ENCODE data around the gene ATP11C.

The ATP11C gene

DNA sequence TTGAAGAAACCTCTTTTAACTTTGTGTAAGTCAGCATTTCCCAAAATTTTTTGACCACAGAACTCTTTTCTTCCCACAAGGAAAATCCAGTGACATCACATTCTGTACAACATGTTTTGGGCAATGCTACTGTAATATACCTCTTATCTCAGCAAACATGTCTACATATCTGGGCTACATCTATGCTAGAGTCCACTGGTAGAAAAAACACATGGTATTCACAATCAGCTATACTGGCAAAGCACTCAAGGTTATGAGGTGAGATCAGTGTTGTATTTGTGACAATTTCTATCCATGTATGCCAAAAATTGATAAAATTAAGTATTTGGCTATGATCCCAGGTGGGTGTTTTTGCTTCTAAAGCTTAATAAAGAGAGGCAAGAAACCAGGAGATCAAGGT is 98.0 kb downstream of the ATP11C start:
- TF ChIP-seq, protein P1, sequence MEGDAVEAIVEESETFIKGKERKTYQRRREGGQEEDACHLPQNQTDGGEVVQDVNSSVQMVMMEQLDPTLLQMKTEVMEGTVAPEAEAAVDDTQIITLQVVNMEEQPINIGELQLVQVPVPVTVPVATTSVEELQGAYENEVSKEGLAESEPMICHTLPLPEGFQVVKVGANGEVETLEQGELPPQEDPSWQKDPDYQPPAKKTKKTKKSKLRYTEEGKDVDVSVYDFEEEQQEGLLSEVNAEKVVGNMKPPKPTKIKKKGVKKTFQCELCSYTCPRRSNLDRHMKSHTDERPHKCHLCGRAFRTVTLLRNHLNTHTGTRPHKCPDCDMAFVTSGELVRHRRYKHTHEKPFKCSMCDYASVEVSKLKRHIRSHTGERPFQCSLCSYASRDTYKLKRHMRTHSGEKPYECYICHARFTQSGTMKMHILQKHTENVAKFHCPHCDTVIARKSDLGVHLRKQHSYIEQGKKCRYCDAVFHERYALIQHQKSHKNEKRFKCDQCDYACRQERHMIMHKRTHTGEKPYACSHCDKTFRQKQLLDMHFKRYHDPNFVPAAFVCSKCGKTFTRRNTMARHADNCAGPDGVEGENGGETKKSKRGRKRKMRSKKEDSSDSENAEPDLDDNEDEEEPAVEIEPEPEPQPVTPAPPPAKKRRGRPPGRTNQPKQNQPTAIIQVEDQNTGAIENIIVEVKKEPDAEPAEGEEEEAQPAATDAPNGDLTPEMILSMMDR (IDR thresholded peaks at IDR 0.05; ENCODE audit: insufficient read depth, missing control alignments), result no peak
- FAIRE-seq (no peak), DNase-seq (ENCODE audit: insufficient read length, low spot score) (no peak)

DNA sequence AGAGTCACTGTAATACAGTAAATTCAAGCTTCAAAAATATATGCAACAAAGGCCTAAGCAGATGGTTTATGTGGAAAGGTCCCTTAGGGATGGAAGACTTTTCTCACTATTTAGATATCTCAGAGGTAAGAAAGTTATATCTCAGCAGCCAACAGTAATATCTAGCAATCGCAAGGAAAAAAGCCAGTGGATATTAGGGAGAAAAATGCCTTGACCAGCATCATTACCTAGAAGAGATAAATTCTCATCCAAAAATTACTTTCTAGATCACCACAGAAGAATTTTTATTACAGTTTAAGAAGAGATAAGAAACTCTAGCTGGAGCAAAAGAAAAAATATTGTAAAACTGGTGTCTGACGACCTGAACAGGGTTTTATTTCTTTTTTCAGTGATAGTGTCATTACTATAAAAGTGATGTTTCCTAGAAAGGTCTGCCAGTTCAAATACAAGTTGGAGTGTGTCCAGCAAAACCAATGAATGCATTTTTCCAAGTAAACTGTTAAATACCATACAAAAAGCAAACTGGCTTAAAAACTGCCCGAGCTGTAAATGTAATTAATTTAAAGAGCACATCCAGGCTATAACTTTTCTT is 100.0 kb downstream of the ATP11C start:
- DNase-seq (ENCODE audit: insufficient read length, low spot score) (no peak), FAIRE-seq (no peak)
- TF ChIP-seq, protein P1 (IDR thresholded peaks at IDR 0.05; ENCODE audit: insufficient read depth, missing control alignments), result no peak

DNA sequence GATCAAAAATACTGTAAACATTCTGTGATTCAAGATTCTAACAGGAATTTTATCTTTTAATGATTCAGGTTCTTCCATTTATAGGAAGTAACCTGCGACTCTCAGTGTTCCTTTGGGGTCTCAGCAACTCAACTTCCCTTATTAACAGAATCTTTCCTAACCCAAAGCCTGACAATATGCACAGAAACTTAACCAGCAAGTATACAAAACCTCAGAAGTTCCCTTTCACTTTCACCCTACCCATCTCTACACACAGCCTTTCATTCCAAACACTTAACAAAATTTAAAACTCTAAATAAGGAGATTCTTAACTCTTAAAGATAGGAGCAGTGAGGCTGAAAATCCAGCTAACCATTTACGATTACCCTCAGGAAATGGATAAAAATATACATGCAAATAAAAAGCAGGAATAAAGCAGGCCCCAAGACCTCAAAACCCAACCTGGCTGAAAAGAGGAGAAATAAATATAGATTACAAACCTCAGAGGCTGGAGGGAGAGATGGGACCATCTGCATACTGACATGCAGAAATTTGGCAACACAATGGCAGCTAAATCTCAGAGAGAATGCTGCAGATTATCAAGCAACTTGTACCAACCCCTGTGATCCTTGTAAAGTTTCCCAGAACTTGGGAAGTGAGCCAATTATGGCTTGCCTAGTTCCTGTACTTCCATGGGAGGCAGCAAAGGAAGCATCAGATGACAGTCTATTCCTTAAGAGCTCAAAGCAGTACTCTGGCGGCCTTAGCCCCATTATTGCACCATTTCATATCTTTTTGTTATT is 101.0 kb downstream of the ATP11C start:
- DNase-seq (ENCODE audit: insufficient read length, low spot score) (no peak), FAIRE-seq (no peak)
- TF ChIP-seq, protein P1 (IDR thresholded peaks at IDR 0.05; ENCODE audit: insufficient read depth, missing control alignments), result no peak

DNA sequence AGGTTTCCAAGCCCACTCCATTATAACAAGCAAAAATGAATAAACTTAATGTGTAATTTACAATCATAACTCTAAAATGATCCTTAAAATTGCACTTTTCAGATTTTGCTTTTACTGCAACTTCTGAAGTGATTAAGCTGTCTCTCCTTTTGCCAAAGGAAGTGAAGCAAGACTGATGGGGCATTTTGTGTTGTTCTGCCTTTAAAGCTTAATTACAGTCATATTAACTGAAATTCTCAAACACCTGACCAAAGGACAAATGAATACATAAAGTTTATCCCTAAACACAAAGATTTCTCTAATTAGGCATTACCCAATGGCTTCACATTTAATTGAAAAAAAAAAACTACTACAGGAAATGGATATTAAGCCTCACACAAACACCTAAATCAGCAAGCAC is 101.8 kb downstream of the ATP11C start:
- TF ChIP-seq, protein P1 (IDR thresholded peaks at IDR 0.05; ENCODE audit: insufficient read depth, missing control alignments), result no peak
- FAIRE-seq (no peak), DNase-seq (ENCODE audit: insufficient read length, low spot score) (no peak)

DNA sequence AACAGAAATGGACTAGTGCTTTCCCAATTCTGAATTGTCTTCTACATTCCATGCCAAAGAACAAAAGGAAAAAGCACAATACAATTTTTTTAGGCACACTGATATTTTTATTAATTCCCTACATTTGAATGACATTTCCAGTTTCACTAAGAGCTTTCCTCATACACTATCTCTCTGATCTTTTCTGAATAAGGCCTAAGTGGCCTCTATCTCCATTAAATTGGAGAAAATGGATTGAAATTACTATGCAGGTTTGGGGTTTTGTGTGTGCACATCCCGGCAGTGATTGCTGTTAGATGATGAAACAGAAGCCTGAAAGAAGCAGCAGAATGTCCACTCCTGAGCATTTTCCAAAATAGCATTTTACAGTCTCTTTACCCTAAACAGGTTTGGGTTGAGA is 104.0 kb downstream of the ATP11C start:
- FAIRE-seq, result no peak
- TF ChIP-seq, protein P1 (IDR thresholded peaks at IDR 0.05; ENCODE audit: insufficient read depth, missing control alignments), result no peak
- no peak for DNase-seq (ENCODE audit: insufficient read length, low spot score)

DNA sequence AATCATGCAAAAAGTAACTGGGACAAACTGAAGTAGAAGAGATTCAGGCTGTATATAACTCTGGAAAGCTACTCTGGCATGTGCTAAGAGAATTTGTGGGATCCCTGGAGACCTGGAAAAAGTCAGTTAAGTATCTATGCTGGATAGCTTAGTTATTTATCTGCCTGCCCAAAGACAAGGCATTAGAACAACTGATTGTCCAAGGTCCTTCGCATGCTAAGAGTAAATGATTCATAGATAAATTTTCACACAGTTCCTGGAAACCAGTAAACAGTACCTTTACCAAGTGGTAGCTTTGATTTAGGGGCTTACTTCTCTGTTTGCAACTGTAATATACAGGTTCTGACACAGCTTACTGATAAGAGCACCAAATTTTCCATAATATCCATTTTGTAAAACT is 104.8 kb downstream of the ATP11C start:
- DNase-seq (ENCODE audit: insufficient read length, low spot score) (no peak), FAIRE-seq (no peak)
- TF ChIP-seq, protein P1 (IDR thresholded peaks at IDR 0.05; ENCODE audit: insufficient read depth, missing control alignments), result no peak

Data from D721Med (cell line).